ENCODE data around the gene SP100.
"Not testable (repeated sequence)": the region's sequence is repeated elsewhere in the genome, so short reads cannot be mapped to it uniquely, and the experiment has no call there.

DNA sequence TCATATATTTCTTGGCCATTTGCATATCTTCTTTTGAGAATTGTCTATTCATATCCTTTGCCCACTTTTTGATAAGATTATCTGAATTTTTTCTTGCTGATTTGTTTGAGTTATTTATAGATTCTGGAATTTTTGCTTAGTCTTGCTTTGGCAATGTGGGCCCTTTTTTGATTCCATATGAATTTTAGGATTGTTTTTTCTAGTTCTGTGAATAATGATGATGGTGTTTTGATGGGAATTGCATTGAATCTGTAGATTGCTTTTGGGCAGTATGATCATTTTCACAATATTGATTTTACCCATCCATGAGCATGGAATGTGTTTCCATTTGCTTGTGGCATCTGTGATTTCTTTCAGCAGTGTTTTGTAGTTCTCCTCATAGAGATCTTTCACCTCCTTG lies 23.1 kb downstream of the SP100 start:
- TF ChIP-seq, protein P1, sequence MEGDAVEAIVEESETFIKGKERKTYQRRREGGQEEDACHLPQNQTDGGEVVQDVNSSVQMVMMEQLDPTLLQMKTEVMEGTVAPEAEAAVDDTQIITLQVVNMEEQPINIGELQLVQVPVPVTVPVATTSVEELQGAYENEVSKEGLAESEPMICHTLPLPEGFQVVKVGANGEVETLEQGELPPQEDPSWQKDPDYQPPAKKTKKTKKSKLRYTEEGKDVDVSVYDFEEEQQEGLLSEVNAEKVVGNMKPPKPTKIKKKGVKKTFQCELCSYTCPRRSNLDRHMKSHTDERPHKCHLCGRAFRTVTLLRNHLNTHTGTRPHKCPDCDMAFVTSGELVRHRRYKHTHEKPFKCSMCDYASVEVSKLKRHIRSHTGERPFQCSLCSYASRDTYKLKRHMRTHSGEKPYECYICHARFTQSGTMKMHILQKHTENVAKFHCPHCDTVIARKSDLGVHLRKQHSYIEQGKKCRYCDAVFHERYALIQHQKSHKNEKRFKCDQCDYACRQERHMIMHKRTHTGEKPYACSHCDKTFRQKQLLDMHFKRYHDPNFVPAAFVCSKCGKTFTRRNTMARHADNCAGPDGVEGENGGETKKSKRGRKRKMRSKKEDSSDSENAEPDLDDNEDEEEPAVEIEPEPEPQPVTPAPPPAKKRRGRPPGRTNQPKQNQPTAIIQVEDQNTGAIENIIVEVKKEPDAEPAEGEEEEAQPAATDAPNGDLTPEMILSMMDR (IDR thresholded peaks at IDR 0.05) = not testable (repeated sequence)
- not testable (repeated sequence) for TF ChIP-seq POLR2A (IDR thresholded peaks at IDR 0.05)
